Loucy (cell line): ENCODE results near the gene CER1.

Source experiments
- CTCF ChIP-seq: fragments of 200-600 bp; sonication (generic); conservative IDR thresholded peaks from 2 replicates; pipeline ENCODE4 v1.5.1; 2014; ENCODE audit warnings: mild to moderate bottlenecking, antibody characterized with exemption, low read length
- EZH2phosphoT487 ChIP-seq: fragments of 200-600 bp; IDR thresholded peaks from 2 replicates; pipeline ENCODE4 v1.6.1; 2018; ENCODE audit warnings: antibody characterized with exemption, mild to moderate bottlenecking, moderate library complexity, borderline replicate concordance

DNA sequence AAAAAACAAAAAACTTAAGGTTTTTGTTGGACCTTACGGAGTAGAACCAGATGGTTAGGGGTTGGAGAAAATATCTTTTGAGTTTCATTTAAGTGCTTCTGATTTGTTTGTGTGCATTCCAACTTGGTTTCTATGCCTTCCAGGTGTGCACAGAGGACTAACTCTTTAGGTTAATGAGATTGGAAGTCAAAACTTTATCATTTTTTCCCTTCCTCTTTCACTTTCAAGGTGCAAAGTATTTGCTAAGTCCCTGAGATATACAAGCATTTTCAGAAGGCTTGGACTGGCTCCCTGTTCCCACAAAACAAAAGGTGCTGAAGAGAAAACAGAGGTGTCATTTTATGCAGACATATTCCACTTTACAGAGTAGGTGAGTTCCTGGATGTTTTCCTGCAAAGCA lies 30.3 kb upstream of the CER1 start:
- TF ChIP-seq CTCF (no peak), EZH2phosphoT487 (no peak)
